ENCODE results near the gene SREBF2. TPM values are rescaled to one million over a fixed set of nuclear protein-coding genes. Genes with fewer than 3 reads are reported as not detected.
"Not testable (repeated sequence)": the region's sequence is repeated elsewhere in the genome, so short reads cannot be mapped to it uniquely, and the experiment has no call there.

Gene SREBF2
- total and polyA plus RNA-seq, 9 of the 15 experiments (the other 6 are each of a cell fraction or from before 2014, with no cell fraction given) = 1.1 to 84.2 (median 26.9) TPM

GRCh38 chr22:41948142-41948541 is 115.2 kb downstream of the SREBF2 start (continued):
- no peak for TF ChIP-seq ZNF318 (IDR thresholded peaks at IDR 0.05; ENCODE audit: borderline replicate concordance in 1 of 2, low read depth in 1 of 2)

GRCh38 chr22:41948928-41949296 is 116.0 kb downstream of the SREBF2 start:
- DNase-seq (ENCODE audit: extremely low read depth in 1 of 4, low spot score in 3 of 4); H3K27me3 ChIP-seq (ENCODE audit: control insufficient read depth in 2 of 2, insufficient read depth in 2 of 2, low read length in 2 of 2); ATAC-seq; FAIRE-seq; H3K4me3 ChIP-seq; intact Hi-C loops (cut with micrococcal nuclease); BruUV-seq (replicated peaks); H3K27ac ChIP-seq (ENCODE audit: extremely low read depth, low read depth, low read length); H3K9me3 ChIP-seq (replicated peaks; ENCODE audit: control insufficient read depth, insufficient read depth, low read depth, low read length); H3K4me2 ChIP-seq (ENCODE audit: insufficient read depth, low read length); H3K9ac ChIP-seq (ENCODE audit: insufficient read depth in 1 of 2, low read depth in 2 of 2, low read length in 2 of 2); in situ Hi-C loops (cut with MboI); CTCF ChIA-PET (ENCODE audit: low intra/inter-chr PET ratio); POLR2A ChIA-PET; H4K20me1 ChIP-seq (replicated peaks; ENCODE audit: control insufficient read depth, insufficient read depth, low read length); H2AFZ ChIP-seq (ENCODE audit: low read depth, low read length); H3K9me1 ChIP-seq (ENCODE audit: control insufficient read depth, insufficient read depth, low read length): not testable (repeated sequence)
- Histone ChIP-seq H3K4me1 (replicated peaks in 1 of 2; ENCODE audit: control insufficient read depth in 2 of 2, insufficient read depth in 2 of 2, low read length in 2 of 2) (peaks cover 8 to 25% of the 10 kb centered on the region in 2 experiments; a peak in 4 of 5 replicates), H3K36me3 (ENCODE audit: control insufficient read depth, insufficient read depth, low read length) (peaks cover 17% of the 10 kb centered on the region; the same call in 2 of the 3 replicates), H3K79me2 (ENCODE audit: control insufficient read depth, insufficient read depth, low read length) (peaks cover 28% of the 10 kb centered on the region)
- 100% methylated on average over 3 of the region's 8 CpGs for WGBS (ENCODE audit: insufficient coverage, low coverage, missing lambda C conversion rate)
